ENCODE measurements around the gene KIF26B.
"Not testable (repeated sequence)": the region's sequence is repeated elsewhere in the genome, so short reads cannot be mapped to it uniquely, and the experiment has no call there.

The KIF26B gene

DNA sequence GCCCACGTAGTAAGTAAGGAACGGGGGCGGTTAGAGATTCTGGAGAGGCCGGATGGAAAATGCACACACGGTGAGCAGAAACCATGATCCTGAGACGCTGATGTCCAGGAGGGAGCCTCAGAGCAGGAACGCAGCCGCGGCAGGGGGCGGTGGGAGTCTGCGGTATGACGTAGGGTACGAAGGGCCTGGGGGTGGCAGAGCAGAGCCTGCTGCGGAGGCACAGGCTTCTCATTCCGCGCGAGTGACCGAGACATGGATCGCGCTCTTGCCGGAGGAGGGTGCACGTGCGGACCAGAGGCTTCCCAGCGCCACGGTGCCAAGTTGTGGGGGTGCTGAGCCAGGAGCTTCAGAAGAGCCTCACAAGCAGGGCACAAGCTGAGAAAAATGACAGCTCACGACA is 176.2 kb downstream of the KIF26B start:
- no peak for DNase-seq

DNA sequence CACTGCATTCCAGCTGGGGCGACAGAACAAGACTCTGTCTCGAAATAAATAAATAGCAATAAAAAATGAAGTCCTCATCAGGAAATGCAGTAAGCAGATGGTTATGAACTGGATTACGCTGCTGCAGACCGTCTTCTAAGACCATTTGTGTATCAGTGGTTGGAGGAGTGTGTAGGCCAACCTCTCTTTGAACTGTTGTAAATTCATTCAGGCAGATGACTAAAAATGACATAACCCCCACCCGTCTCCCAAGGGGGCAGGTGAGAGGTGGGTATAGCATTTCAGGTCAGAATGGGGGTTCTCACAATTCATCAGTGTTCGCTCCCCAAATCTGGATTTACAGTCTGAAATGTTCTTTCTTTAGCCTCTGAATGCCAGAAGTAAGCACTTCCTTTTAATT is 177.3 kb downstream of the KIF26B start:
- DNase-seq = no peak

DNA sequence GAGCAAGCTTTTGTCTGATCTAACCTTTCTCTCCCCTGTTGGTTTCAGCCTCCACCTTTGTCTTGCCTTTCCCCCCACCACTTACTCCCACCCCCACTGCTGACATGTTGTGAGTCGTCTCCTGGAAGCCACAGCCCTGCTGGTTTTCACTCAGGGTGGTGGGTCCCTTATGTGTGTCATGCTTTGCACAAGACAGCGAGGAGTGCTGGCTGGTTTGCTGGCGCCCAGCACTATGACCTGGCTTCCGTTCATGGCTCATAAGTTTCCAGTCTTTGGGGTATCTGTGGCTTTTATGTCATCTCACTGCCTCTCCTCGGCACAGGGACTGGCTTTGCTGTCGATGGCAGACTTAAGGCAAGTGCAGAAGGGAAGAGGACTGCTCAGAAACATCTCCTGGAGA is 177.7 kb downstream of the KIF26B start:
- DNase-seq = no peak

DNA sequence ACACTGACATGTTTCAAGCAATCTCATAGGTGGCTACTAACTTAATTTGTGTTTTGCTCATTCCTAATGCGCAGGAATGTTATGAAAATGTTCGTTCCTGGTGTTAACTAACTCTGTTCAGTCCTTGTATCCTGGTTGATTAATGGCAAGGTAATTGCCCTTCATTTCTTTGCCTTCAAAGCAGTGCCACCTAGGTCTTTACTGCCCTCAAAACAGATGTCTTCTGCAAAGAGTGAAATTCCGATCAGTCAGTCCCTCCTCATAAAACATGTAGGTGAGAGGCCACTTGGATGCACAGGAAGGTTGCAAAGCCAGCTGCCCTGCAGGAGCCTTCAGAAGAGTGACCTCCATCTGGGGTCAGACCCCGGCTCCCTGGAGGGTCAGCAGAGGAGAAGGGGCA is 179.4 kb downstream of the KIF26B start:
- no peak for DNase-seq

DNA sequence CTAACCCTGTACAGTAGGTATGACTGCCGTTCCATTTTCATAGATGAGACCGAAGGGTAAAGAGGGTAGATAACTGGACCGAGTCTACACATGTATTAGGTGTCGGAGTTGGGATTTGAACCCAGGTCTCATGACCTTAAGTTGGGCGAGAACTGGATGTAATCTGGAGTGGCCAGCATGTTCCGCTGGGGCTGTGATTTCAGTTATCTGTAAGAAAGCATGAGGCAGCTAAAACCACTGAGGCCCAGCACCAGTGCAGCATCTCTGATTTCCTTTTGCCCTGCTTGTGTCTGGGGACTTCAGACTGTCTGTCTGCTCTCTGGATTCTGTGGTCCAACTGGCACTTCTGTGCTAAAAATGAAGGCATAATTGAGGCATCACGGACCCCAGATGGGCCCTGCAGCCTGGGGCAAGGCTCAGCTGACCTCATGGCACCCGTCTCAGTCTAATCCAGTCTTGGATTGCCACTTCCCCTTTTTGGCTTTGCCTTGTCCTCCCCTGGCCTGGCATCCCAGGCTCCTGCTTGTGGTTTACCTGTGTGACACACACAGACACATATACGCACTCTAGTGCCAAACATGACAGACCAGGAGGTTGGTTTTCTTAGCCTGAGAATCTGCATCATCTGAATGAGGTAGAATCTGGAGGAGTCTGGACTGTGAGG is 180.2 kb downstream of the KIF26B start:
- no peak for DNase-seq

DNA sequence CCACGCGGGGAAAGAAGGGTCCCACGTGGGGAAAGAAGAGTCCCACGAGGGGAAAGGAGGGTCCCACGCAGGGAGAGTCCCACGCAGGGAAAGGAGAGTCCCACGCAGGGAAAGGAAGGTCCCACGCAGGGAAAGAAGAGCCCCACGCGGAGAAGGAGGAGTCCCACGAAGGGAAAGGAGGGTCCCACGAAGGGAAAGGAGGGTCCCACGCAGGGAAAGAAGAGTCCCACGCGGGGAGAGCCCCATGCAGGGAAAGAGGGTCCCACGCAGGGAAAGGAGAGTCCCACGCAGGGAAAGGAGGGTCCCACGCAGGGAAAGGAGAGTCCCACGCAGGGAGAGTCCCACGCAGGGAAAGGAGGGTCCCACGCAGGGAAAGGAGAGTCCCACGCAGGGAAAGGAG is 180.9 kb downstream of the KIF26B start:
- DNase-seq = not testable (repeated sequence)

DNA sequence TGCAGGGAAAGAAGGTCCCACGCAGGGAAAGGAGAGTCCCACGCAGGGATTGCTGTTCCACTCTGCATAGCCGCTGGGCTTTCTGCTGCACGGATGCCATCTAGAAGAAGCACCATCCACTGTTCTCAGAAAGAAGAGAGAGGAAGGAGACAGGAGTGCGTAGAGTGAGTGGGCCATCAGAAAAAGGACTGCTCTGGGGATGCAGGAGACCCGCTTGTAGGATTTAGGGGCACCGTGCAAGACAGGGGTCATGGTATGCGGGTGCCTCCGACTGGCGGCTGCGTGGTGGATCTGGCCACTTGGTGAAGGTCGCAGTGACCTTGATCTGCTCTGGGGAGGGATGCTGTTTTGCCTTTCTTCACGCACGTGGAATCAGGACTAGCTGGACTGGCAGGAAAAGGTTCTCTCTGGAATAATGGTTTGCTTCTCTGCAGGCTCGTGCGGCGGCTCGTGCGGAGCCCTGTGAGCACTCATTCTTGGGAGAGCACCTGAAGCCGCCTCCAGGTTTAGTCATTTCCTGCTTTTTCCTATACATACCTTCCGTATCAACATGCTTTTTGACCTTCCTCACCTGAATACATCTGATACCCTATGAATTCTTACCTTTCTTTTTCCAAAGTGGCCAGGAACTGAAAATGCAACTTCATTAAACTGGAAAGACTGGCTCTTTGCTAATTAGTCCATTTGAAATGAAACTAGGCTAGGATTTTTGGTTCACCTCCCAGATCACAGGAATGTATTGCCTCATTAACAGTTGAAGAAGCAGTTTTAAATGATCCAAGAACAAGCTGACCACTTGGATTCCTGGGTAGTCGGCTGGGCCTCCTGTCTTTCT is 181.6 kb downstream of the KIF26B start:
- no peak for DNase-seq

DNA sequence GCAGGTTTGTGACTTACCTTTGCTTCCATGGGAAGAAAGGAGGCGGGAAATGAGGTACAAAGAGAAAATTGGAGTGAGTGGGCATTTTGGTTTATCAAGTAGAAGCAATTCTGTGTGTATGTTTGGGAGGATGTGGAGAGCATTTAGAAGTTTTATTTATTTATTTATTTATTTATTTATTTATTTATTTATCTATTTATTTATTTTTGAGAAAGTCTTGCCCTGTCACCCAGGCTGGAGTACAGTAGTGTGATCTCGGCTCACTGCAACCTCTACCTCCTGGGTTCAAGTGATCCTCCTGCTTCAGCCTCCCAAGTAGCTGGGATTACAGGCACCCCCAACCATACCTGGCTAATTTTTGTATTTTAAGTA is 182.2 kb downstream of the KIF26B start:
- DNase-seq = not testable (repeated sequence)

DNA sequence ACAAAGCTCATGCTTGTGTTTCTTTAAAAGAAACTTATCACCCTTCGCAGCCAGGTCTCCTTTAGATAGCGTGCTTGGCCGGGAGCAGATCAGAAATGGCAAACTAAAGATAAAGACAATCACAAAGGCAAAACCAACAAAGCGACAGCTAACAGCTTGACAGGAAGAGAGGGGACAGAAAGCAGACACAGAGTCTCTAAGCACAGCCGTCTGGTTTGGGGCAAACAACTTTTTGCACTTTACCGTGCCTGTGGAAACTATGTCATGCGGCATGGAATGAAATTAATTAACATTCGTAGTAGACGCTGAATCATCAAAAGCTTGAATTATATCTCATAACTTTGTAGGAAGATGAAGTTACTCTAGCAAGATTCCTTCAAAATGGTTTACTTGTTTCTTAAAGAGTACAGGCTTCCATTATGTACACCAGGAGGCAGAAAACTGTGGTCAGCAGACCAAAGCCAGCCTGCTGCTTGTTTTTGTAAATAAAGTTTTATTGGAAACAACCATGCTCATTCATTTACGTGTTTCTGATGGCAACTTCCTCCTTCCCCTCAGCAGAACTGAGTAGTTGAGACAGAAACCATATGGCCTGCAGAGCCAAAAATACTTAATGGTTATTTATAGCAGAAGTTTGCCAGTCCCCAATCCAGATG is 183.2 kb downstream of the KIF26B start:
- DNase-seq = no peak

DNA sequence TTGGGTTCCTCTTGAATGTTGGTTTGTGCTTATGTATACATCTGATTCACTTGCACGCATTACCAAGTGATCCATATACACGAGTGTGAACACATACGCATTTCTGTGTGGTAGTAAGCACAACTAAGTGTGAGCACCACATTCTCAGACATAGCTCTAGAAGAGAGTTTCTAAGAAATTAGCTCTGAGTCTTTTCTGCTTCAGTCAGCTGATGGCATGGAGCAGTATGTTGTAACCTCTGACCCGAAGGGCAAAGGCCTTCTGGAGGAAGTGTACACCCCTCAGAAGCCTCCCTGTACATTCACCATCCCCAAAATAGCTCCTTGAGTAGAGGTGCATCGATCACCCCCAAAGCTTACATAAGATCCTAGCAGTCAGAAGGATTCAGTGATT is 183.7 kb downstream of the KIF26B start:
- DNase-seq = no peak

DNA sequence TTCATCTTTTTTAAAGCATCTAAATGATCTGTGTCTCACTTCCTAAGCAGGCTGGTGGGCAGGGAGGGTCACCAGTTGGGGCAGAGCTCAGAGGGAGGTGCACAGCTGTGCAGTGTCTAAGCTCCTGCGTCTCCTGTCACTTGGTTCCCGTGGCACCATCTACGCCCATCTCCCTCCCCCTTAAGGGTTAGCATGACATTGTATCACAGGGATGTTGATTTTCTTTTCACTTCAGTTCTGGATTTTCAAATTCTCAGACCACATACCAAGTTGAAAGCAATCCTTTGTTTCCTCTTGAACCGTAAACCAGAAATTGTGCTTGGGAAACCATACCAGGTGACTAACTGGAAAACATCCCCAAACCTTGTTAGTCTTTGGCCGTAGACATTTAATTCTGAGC is 187.0 kb downstream of the KIF26B start:
- no peak for DNase-seq

DNA sequence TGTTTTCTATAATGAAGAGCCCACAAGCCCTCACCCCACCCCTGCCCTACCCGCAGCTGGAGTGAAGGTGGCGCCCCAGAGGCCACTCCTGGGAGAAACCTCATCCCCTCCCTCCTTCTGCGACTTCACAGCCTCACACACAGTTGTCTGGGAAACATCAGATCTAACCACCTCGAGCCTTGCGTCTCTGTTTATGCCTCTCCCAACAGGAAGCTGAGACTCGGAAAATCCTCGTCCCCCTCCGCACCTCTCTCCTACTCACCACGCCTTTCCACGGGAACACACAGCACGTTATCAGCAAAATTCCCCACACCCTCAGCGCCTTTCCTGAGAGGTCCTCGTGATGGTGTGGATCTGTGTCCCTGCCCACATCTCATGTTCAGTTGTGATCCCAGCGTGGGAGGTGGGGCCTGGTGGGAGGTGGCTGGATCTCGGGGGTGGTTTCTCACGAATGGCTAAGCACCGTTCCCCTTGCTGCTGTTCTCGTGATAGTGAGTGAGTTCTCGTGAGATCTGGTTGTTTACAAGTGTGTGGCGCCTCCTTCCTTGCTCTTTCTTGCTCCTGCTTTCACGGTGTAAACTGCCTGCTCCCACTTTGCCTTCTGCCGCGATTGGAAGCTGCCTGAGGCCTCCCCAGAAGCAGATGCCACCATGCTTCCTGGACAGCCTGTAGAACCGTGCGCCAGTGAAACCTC is 190.6 kb downstream of the KIF26B start:
- no peak for DNase-seq

DNA sequence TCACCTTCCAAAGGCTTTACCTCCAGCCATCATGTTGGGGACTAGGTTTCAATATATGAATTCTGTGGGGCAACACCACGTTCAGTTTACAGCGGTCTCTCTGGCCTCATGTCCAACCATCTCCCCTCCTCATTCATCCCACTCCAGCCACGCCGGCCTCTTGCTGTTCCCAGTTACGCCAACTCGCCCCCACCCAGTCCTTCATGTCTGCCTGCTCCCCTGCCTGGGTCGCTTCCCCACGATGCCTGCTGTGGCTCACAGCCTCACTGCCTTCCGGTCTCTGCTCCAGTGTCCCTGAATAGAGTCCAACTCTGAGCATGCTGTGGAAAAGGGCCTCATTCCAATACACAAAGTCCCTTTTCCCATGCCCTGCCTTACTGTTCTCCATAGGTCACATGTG is 193.8 kb downstream of the KIF26B start:
- no peak for DNase-seq

DNA sequence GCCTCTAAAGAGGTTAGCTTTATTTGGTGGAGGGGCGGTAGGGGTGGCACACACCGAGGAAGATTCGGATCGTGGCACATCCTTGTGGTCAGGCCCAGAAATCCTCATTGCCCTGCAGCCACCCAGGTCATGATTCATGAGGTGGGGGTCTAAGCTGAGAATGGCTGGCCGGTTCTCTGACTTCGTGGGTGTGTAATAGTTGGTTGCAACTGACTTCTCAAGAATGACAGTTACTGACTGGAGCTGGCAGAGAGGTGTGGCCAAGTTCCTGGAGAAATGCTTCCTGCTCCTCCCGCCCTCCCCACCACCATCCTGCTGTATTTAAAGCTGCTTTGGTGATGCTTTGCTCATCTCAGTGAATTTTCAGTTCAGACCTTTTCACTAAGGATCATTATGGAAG is 198.6 kb downstream of the KIF26B start:
- DNase-seq = no peak

DNA sequence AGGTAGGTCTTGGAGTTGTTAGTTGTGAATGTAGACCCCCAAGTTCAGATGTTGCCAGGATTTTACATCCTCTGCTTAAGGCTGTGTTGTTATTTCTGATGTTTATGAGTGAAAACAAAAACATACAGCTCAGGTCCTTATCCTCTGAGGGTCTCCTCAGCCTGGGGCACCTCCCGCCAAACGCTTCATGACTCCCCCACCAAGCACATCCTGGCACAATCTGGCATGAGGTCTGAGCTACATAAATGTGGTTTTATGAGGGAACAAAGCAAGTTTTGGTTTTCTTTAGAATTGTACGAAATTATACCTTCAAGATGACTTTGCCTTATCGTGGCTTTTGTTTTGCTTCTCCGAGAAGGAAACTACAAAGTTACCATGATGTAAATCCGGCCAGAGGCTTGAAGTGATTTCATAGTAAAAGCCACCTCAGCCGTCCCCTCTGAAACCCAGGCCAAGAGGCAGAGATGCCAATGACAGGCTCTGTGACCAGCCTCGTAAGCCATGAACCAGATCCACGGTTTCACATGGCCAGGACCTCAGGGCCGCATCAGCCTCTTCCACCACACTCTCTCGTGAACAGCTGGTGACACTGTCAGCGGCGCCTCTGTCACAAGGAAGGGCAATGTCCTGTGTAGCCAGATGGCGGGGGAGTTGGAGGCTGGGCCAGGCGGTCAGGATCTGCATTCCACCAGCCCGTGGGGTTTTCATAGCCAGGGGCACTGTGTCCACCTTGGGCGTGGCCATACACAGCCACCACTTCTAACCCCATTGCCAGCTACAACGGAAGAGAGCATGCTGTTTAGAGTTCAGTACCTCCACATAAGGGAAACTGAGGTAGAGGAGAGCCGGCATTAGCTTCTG is 199.4 kb downstream of the KIF26B start:
- no peak for DNase-seq

DNA sequence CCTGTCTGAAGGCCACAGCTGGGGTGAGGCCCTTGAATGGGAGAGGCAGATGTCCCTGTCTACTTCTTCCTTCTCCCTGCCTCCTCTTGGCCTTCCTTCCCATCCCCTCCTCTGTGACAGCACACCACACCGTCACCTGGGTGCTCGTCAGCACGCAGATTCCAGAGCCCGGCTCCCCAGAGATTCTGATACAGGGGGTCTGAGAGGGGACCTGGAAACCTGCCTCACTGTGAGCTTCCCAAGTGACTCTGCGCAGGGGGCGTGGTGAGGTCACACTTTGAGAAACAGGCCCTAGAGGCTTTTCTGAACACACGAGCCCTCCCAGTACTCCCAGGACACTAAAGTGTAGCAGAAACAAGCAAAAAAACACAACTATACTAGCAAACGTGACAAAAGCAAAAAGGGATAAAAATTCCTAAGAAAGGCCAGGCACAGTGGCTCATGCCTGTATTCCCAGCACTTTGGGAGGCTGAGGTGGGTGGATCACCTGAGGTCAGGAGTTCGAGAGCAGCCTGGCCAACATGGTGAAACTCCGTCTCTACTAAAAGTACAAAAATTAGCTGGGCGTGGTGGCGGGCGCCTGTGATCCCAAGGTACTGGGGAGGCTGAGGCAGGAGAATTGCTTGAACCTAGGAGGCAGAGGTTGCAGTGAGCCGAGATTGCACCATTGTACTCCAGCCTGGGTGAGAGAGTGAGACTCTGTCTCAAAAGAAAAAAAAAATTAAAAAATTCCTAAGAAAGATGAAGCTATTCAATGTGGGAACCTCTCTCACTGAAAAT is 201.3 kb downstream of the KIF26B start:
- DNase-seq = not testable (repeated sequence)

DNA sequence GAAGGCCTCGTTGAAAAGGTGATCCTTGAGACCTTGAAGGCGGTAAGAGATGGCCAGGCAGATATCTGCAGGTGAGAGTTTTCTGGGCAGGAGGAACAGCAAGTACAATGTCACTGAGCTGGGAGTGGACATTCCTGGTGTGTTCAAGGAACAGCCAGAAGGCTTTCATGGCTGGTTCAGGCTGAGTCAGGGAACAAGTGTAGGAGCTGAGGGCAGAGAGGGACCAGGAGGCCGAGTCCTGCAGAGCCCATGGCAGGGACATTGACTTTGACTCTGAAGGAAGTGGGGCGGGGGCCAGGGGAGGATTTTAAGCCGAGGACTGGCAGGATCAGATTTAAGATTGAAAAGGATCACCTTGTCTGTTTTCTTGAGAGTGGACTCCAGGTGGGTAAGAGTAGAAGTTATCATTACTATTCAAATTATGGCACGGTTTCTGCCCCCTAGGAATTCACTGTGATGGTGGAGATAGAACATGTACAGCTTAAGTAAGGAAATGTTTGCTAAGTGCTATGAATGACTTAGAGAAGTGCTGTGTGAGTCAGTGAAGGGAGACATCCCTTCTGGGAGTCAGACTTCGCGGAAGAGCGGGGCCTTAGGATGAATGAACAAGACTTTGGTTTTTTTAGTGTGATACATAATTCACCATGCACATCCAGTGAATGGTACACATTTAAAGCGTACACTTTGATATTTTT is 202.3 kb downstream of the KIF26B start:
- no peak for DNase-seq

DNA sequence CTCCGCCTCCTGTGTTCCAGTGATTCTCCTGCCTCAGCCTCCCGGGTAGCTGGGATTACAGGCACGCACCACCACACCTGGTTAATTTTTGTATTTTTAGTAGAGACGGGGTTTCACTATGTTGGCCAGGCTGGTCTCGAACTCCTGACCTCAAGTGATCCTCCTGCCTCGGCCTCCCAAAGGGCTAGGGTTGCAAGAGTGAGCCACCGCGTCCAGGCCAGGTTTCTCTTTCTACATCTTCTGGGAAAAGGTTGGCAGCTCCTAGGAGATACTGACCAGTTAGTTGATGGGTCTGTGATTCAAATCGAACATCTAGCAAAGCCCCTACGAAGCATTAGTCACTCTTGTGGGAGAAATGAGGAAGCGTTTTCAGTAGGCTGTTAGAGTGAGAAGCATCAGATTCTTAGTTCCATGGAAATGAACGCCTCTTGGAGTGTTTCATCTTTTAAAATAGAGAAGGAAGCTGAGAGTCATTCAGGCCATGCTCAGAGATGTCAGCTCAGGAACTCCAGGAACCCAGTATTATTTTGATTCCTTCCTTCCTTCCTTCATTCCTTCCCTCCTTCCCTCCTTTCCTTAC is 204.4 kb downstream of the KIF26B start:
- DNase-seq = not testable (repeated sequence)

DNA sequence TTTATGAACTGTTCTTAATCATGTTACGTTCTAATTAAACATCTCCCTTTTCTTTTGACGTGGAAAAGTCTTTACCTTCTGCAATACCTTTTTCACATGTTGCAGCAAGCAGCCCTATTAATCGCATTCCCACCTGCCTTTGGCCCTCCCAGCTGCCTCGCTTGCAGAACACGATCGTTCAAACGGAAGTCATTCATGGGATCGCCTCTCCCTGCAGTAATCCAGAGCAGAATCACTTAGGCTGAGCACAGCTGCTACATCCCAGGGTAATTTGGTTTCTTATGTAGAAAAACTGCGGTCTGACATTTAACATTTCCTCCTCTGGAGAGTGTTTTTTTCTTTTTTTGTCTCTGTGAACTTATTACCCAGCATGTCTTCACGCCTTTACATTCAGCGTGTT is 206.3 kb downstream of the KIF26B start:
- DNase-seq = no peak

DNA sequence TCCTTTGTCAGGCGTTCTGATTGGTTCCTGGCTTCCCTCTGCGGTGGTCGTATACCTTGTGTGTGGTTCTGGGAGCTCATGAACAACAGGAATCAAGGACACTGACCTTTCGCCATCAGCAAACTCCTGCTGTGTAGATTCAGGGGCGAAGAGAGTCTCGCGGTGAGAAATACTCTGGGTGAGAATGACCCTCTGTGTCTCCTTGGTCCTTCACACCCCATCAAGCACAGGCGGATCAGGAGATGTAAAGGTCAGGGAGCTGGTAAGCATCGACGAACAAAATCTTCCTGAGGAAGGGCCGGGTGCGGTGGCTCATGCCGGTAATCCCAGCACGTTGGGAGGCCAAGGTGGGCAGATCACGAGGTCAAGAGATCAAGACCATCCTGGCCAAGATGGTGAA is 207.2 kb downstream of the KIF26B start:
- DNase-seq = no peak
